22Rv1 (cell line): ENCODE measurements around the gene CCDC88A.
"Not testable (repeated sequence)": the region's sequence is repeated elsewhere in the genome, so short reads cannot be mapped to it uniquely, and the experiment has no call there.

Experiments used
- H3K27ac ChIP-seq: fragments of 450-650 bp; 2 replicates; pipeline ENCODE4 v1.5.1; 2017
- CTCF ChIP-seq: fragments of 450-650 bp; IDR thresholded peaks from 2 replicates; pipeline ENCODE4 v1.5.1; 2017; ENCODE audit warnings: mild to moderate bottlenecking
- ZFX ChIP-seq: fragments of 450-650 bp; IDR thresholded peaks from 2 replicates; pipeline ENCODE4 v1.6.1; 2017; ENCODE audit warnings: antibody characterized with exemption, borderline replicate concordance

Gene CCDC88A

GRCh38 chr2:55357164-55357563 lies 62.5 kb downstream of the CCDC88A start:
- no peak for TF ChIP-seq ZFX
- no peak for TF ChIP-seq CTCF
- H3K27ac ChIP-seq: no peak overlapping the region

- not testable (repeated sequence) for H3K27ac ChIP-seq
These were observed 63.5 kb downstream of the CCDC88A start for GRCh38 chr2:55356136-55356535.

- no peak overlapping the region for H3K27ac ChIP-seq
- TF ChIP-seq ZFX (no peak), CTCF (no peak)
These were observed 64.2 kb downstream of the CCDC88A start for GRCh38 chr2:55355451-55355850.

- TF ChIP-seq CTCF (no peak), ZFX (no peak)
- no peak overlapping the region for H3K27ac ChIP-seq
These were observed 68.0 kb downstream of the CCDC88A start for GRCh38 chr2:55351672-55352071.

GRCh38 chr2:55345064-55345463 lies 74.6 kb downstream of the CCDC88A start:
- no peak overlapping the region for H3K27ac ChIP-seq
- TF ChIP-seq CTCF: no peak
- TF ChIP-seq ZFX: no peak

GRCh38 chr2:55338268-55338667 lies 81.4 kb downstream of the CCDC88A start:
- H3K27ac ChIP-seq: no peak overlapping the region
- TF ChIP-seq ZFX: no peak
- no peak for TF ChIP-seq CTCF

GRCh38 chr2:55334728-55335127 lies 84.9 kb downstream of the CCDC88A start:
- H3K27ac ChIP-seq: no peak overlapping the region
- TF ChIP-seq ZFX: no peak
- no peak for TF ChIP-seq CTCF

- H3K27ac ChIP-seq: no peak overlapping the region
- TF ChIP-seq ZFX: no peak
- TF ChIP-seq CTCF: no peak
These were observed 88.9 kb downstream of the CCDC88A start for GRCh38 chr2:55330541-55331297.
